H9 (cell line): ENCODE measurements around the gene CYTH4. TPM values are rescaled to one million over a fixed set of nuclear protein-coding genes. Genes with fewer than 3 reads are reported as not detected.
A peak's percentile ranks its signal among the peaks of the same experiment; 100 is the strongest.

Experiments used
- DNase-seq: peaks from one replicate; pipeline ENCODE4 v3.0.0-alpha.2; 2017
- H2AFZ ChIP-seq: one replicate; pipeline ENCODE4 v1.6.1; 2013; ENCODE audit warnings: mild to moderate bottlenecking, low read length, control low read depth, moderate library complexity
- H2AK5ac ChIP-seq: 2 replicates; pipeline ENCODE4 v1.6.1; 2013; ENCODE audit warnings: low read length, control low read depth, mixed read lengths; ENCODE audit not compliant: insufficient read length
- H2BK120ac ChIP-seq: one replicate; pipeline ENCODE4 v1.6.1; 2013; ENCODE audit warnings: low read depth, mild to moderate bottlenecking, low read length, control low read depth, inconsistent platforms; ENCODE audit not compliant: poor library complexity, severe bottlenecking
- H2BK12ac ChIP-seq: 2 replicates; pipeline ENCODE4 v1.6.1; 2013; ENCODE audit warnings: low read length, control low read depth, mixed read lengths, low read depth; ENCODE audit not compliant: insufficient read length
- H2BK15ac ChIP-seq: 2 replicates; pipeline ENCODE4 v1.6.1; 2013; ENCODE audit warnings: low read depth, low read length, control low read depth
- H2BK20ac ChIP-seq: one replicate; pipeline ENCODE4 v1.6.1; 2013; ENCODE audit warnings: low read depth, mild to moderate bottlenecking, low read length, control low read depth, inconsistent platforms; ENCODE audit not compliant: poor library complexity, severe bottlenecking
- H2BK5ac ChIP-seq: 2 replicates; pipeline ENCODE4 v1.6.1; 2013; ENCODE audit warnings: low read length, control low read depth, mixed read lengths; ENCODE audit not compliant: insufficient read length
- H3K14ac ChIP-seq: 2 replicates; pipeline ENCODE4 v1.6.1; 2013; ENCODE audit warnings: low read length, control low read depth; ENCODE audit not compliant: insufficient read depth
- H3K18ac ChIP-seq: 2 replicates; pipeline ENCODE4 v1.6.1; 2013; ENCODE audit warnings: low read depth, mild to moderate bottlenecking, mixed read lengths, low read length, control low read depth; ENCODE audit not compliant: insufficient read length
- H3K23ac ChIP-seq: 2 replicates; pipeline ENCODE4 v1.6.1; 2013; ENCODE audit warnings: low read length, control low read depth, mixed read lengths, low read depth; ENCODE audit not compliant: insufficient read length
- H3K23me2 ChIP-seq: 2 replicates; pipeline ENCODE4 v1.6.1; 2013; ENCODE audit warnings: low read depth, mild to moderate bottlenecking, mixed read lengths, low read length, control low read depth; ENCODE audit not compliant: insufficient read length, poor library complexity, severe bottlenecking
- H3K27ac ChIP-seq: 2 replicates; pipeline ENCODE4 v1.5.1; 2013; ENCODE audit warnings: low read length, control low read depth, mixed read lengths, low read depth; ENCODE audit not compliant: insufficient read length
- H3K27me3 ChIP-seq: 2 replicates; pipeline ENCODE4 v1.6.1; 2013; ENCODE audit warnings: low read length, control low read depth, inconsistent platforms; ENCODE audit not compliant: insufficient read depth
- H3K4ac ChIP-seq: 2 replicates; pipeline ENCODE4 v1.6.1; 2013; ENCODE audit warnings: low read depth, mild to moderate bottlenecking, control low read depth, inconsistent platforms, low read length, moderate library complexity
- H3K4me1 ChIP-seq: 2 replicates; pipeline ENCODE4 v1.6.1; 2013; ENCODE audit warnings: low read length, control low read depth, inconsistent platforms; ENCODE audit not compliant: insufficient read depth
- H3K4me2 ChIP-seq: 2 replicates; pipeline ENCODE4 v1.6.1; 2013; ENCODE audit warnings: low read length, control low read depth, mixed read lengths; ENCODE audit not compliant: insufficient read length, insufficient read depth
- H3K56ac ChIP-seq: 2 replicates; pipeline ENCODE4 v1.6.1; 2013; ENCODE audit warnings: low read depth, mild to moderate bottlenecking, mixed read lengths, low read length, control low read depth; ENCODE audit not compliant: insufficient read length
- H3K79me1 ChIP-seq: 2 replicates; pipeline ENCODE4 v1.6.1; 2013; ENCODE audit warnings: low read depth, mild to moderate bottlenecking, moderate library complexity, low read length, control low read depth, inconsistent platforms; ENCODE audit not compliant: insufficient read depth, poor library complexity, severe bottlenecking
- H3K79me2 ChIP-seq: 2 replicates; pipeline ENCODE4 v1.6.1; 2013; ENCODE audit warnings: low read length, control low read depth, inconsistent platforms; ENCODE audit not compliant: insufficient read depth
- H3K9ac ChIP-seq: 2 replicates; pipeline ENCODE4 v1.6.1; 2013; ENCODE audit warnings: low read length, control low read depth, mixed read lengths; ENCODE audit not compliant: insufficient read length; ENCODE audit errors: extremely low read depth
- H3K9me3 ChIP-seq: one replicate; pipeline ENCODE4 v1.6.1; 2013; ENCODE audit warnings: low read depth, low read length, inconsistent platforms; ENCODE audit not compliant: control insufficient read depth
- H3T11ph ChIP-seq: one replicate; pipeline ENCODE4 v1.6.1; 2013; ENCODE audit warnings: mild to moderate bottlenecking, low read length, control low read depth, inconsistent platforms
- H4K20me1 ChIP-seq: one replicate; pipeline ENCODE4 v1.6.1; 2013; ENCODE audit not compliant: control insufficient read depth, insufficient read length, insufficient read depth
- H4K5ac ChIP-seq: 2 replicates; pipeline ENCODE4 v1.6.1; 2013; ENCODE audit warnings: low read depth, mild to moderate bottlenecking, mixed read lengths, low read length, control low read depth; ENCODE audit not compliant: insufficient read length
- H4K8ac ChIP-seq: replicated peaks from 2 replicates; pipeline ENCODE4 v1.6.1; 2013; ENCODE audit warnings: low read length, control low read depth, mixed read lengths, low read depth; ENCODE audit not compliant: insufficient read length
- H4K91ac ChIP-seq: 2 replicates; pipeline ENCODE4 v1.6.1; 2013; ENCODE audit warnings: low read depth, mild to moderate bottlenecking, moderate library complexity, mixed read lengths, low read length, control low read depth; ENCODE audit not compliant: insufficient read length
- H3K27ac Mint-ChIP-seq, 3 experiments: 2 replicates in 2 of 3; 3 replicates in 1 of 3; pipeline ENCODE4 v1.8.0; 2020 to 2021; ENCODE audit warnings: mixed read lengths in 3 of 3, mild to moderate bottlenecking in 1 of 3, moderate library complexity in 1 of 3
- H3K27me3 Mint-ChIP-seq: 2 replicates; pipeline ENCODE4 v1.8.0; 2021; ENCODE audit warnings: low read depth, mild to moderate bottlenecking, moderate library complexity, mixed read lengths
- H3K36me3 Mint-ChIP-seq, 3 experiments: 2 replicates in 2 of 3; 3 replicates in 1 of 3; pipeline ENCODE4 v1.8.0; 2020 to 2021; ENCODE audit warnings: low read depth in 3 of 3, mixed read lengths in 3 of 3; ENCODE audit not compliant: insufficient read depth in 1 of 3
- H3K4me1 Mint-ChIP-seq, 2 experiments: 2 replicates each; pipeline ENCODE4 v1.8.0; 2020; ENCODE audit warnings: mixed read lengths in 2 of 2
- H3K4me3 Mint-ChIP-seq, 2 experiments: 2 replicates in 1 of 2; 3 replicates in 1 of 2; pipeline ENCODE4 v1.8.0; 2020 to 2021; ENCODE audit warnings: mild to moderate bottlenecking in 2 of 2, mixed read lengths in 2 of 2, moderate library complexity in 1 of 2
- H3K9me3 Mint-ChIP-seq, 2 experiments: 2 replicates in 1 of 2; 3 replicates in 1 of 2; pipeline ENCODE4 v1.8.0; 2020; ENCODE audit warnings: mild to moderate bottlenecking in 2 of 2, mixed read lengths in 2 of 2, moderate library complexity in 1 of 2
- CTCF ChIP-seq: fragments of 200-600 bp; sonication (generic); conservative IDR thresholded peaks from 3 replicates; pipeline ENCODE4 v1.8.0; 2021; ENCODE audit warnings: antibody characterized with exemption, mild to moderate bottlenecking
- WGBS: extraction: QIAGEN DNeasy Blood & Tissue Kit; methylation state at CpG from one replicate; pipeline ENCODE4 v1.1.7; 2013; ENCODE audit warnings: missing lambda C conversion rate, low lambda C conversion rate, mixed read lengths; ENCODE audit not compliant: insufficient read length; ENCODE audit errors: extremely low coverage; 5-methylcytosine and 5-hydroxymethylcytosine counted together
- total RNA-seq: library from RNA; stranded (reverse); gene quantifications from 2 replicates; pipeline ENCODE4 v1.2.1, GENCODE V29; 2021

Gene CYTH4
- total RNA-seq, 1 experiment from 2014 or later, result not detected

- no peak overlapping the region for H2BK5ac ChIP-seq
- peaks cover 3% of the 10 kb centered on the region for H4K20me1 ChIP-seq
- H3K36me3 Mint-ChIP-seq, result no peaks in the 10 kb centered on the region
- no peak for TF ChIP-seq CTCF
- no peak overlapping the region for H2BK12ac ChIP-seq
- peaks cover 0 to 3% of the 10 kb centered on the region in 2 experiments; a peak in 2 of 5 replicates for H3K9me3 Mint-ChIP-seq
- H3K56ac ChIP-seq, result no peak overlapping the region
- H3K23ac ChIP-seq, result no peak overlapping the region
- H3K14ac ChIP-seq, result no peak overlapping the region
- no peaks in the 10 kb centered on the region for H3K79me2 ChIP-seq
- no peak overlapping the region for H2AK5ac ChIP-seq
- no peaks in the 10 kb centered on the region for H3K23me2 ChIP-seq
- no peak overlapping the region for H2BK20ac ChIP-seq
- no peak overlapping the region for H3K4me2 ChIP-seq
- no peak overlapping the region for H4K5ac ChIP-seq
- no peak overlapping the region for H4K8ac ChIP-seq
- no peaks in the 10 kb centered on the region for H3K27me3 ChIP-seq
- H3K4ac ChIP-seq, result no peak overlapping the region
- H4K91ac ChIP-seq, result no peak overlapping the region
- no peak overlapping the region for H3K18ac ChIP-seq
- H2AFZ ChIP-seq, result no peak overlapping the region
- no peak overlapping the region for H3K27ac Mint-ChIP-seq
- peaks cover 35% of the 10 kb centered on the region for H3K27me3 Mint-ChIP-seq
- H3K4me1 ChIP-seq, result 0 out of 2 replicates have a peak, but pooled peaks cover 5% of the 10 kb centered on the region
- WGBS, result no CpG with 5 or more reads among the region's 10 CpGs
- H2BK120ac ChIP-seq, result no peak overlapping the region
- DNase-seq, result peak; percentile 24
- no peak overlapping the region for H3T11ph ChIP-seq
- no peaks in the 10 kb centered on the region for H3K79me1 ChIP-seq
- no peak overlapping the region for H3K9ac ChIP-seq
- no peak overlapping the region; a peak in 1 of 5 replicates for H3K4me3 Mint-ChIP-seq
- peaks cover 18 to 45% of the 10 kb centered on the region in 2 experiments for H3K4me1 Mint-ChIP-seq
- no peak overlapping the region for H3K27ac ChIP-seq
- H2BK15ac ChIP-seq, result no peak overlapping the region
- no peaks in the 10 kb centered on the region for H3K9me3 ChIP-seq
Measured at GRCh38 chr22:37256075-37256726, 26.1 kb upstream of the CYTH4 start.
